Kidney capillary endothelial cell (primary cell): Measurements from ENCODE around the gene PRKCSH.
A peak's percentile ranks its signal among the peaks of the same experiment; 100 is the strongest.
"Not testable (repeated sequence)": the region's sequence is repeated elsewhere in the genome, so short reads cannot be mapped to it uniquely, and the experiment has no call there.

Experiments used
- DNase-seq: peaks from one replicate; pipeline ENCODE4 v3.0.0-alpha.2; 2018; ENCODE audit warnings: low spot score

Gene PRKCSH

GRCh38 chr19:11420429-11421370 is 14.7 kb upstream of the PRKCSH start:
- no peak for DNase-seq

GRCh38 chr19:11421371-11422098 is 13.9 kb upstream of the PRKCSH start:
- DNase-seq = no peak

GRCh38 chr19:11422163-11423065 is 13.0 kb upstream of the PRKCSH start:
- DNase-seq = no peak

- no peak for DNase-seq
These were observed 12.2 kb upstream of the PRKCSH start for GRCh38 chr19:11423164-11423790.

GRCh38 chr19:11423791-11424181 is 11.6 kb upstream of the PRKCSH start:
- DNase-seq = no peak

GRCh38 chr19:11425719-11426457 is 9.5 kb upstream of the PRKCSH start:
- no peak for DNase-seq

- no peak for DNase-seq
These were observed 8.8 kb upstream of the PRKCSH start for GRCh38 chr19:11426656-11427055.

- not testable (repeated sequence) for DNase-seq
These were observed 1.9 kb upstream of the PRKCSH start for GRCh38 chr19:11433526-11433925.

- DNase-seq = no peak
These were observed 755 bp upstream of the PRKCSH start for GRCh38 chr19:11434703-11435056.

- peak; percentile 26 for DNase-seq
These were observed 438 bp downstream of the PRKCSH start for GRCh38 chr19:11435833-11436313.

- no peak for DNase-seq
These were observed 2.5 kb downstream of the PRKCSH start for GRCh38 chr19:11437955-11438354.

- DNase-seq = no peak
These were observed 8.6 kb downstream of the PRKCSH start for GRCh38 chr19:11444059-11444458.

GRCh38 chr19:11445141-11445540 is 9.7 kb downstream of the PRKCSH start:
- no peak for DNase-seq

GRCh38 chr19:11446271-11446651 is 10.8 kb downstream of the PRKCSH start:
- no peak for DNase-seq

GRCh38 chr19:11446652-11447301 is 11.3 kb downstream of the PRKCSH start:
- DNase-seq = peak; percentile 29

GRCh38 chr19:11447347-11448262 is 12.2 kb downstream of the PRKCSH start:
- DNase-seq = no peak

GRCh38 chr19:11448410-11448809 is 13.0 kb downstream of the PRKCSH start:
- DNase-seq = no peak

- no peak for DNase-seq
These were observed 13.6 kb downstream of the PRKCSH start for GRCh38 chr19:11448923-11449554.
